Small intestine (tissue), 7 donors: ENCODE measurements around the gene TERT. TPM values are rescaled to one million over a fixed set of nuclear protein-coding genes. Genes with fewer than 3 reads are reported as not detected.
"Not testable (repeated sequence)": the region's sequence is repeated elsewhere in the genome, so short reads cannot be mapped to it uniquely, and the experiment has no call there.

ENCODE experiments used
- DNase-seq, 2 donors: peaks; one replicate each; pipeline versions ENCODE4 v3.0.0 to v3.0.0-alpha.2; 2013
- FAIRE-seq: peaks from 2 replicates; lab custom pipeline; 2012; peaks lifted over from hg19 to GRCh38; lab: Jason Lieb, UNC
- H3K27ac ChIP-seq, 3 donors: one replicate each; pipeline ENCODE4 v1.5.1; 2013; ENCODE audit warnings: low read length in 2 of 3, mild to moderate bottlenecking in 2 of 3, control low read depth in 1 of 3, inconsistent platforms in 1 of 3, low read depth in 1 of 3, moderate library complexity in 1 of 3
- H3K27me3 ChIP-seq, 3 donors: one replicate each; pipeline ENCODE4 v1.6.1; 2013; ENCODE audit warnings: low read length in 3 of 3, inconsistent platforms in 1 of 3; ENCODE audit not compliant: control insufficient read depth in 3 of 3, insufficient read depth in 3 of 3
- H3K36me3 ChIP-seq, 3 donors: one replicate each; pipeline ENCODE4 v1.6.1; 2013; ENCODE audit warnings: low read length in 3 of 3, inconsistent platforms in 1 of 3, low read depth in 1 of 3, mild to moderate bottlenecking in 1 of 3, moderate library complexity in 1 of 3; ENCODE audit not compliant: control insufficient read depth in 3 of 3, insufficient read depth in 2 of 3
- H3K4me1 ChIP-seq, 3 donors: one replicate each; pipeline ENCODE4 v1.6.1; 2013; ENCODE audit warnings: low read length in 2 of 3, inconsistent platforms in 1 of 3, low read depth in 1 of 3, mild to moderate bottlenecking in 1 of 3, moderate library complexity in 1 of 3; ENCODE audit not compliant: control insufficient read depth in 3 of 3, insufficient read depth in 2 of 3
- H3K4me3 ChIP-seq, 3 donors: one replicate each; pipeline ENCODE4 v1.5.1; 2013; ENCODE audit warnings: low read length in 3 of 3, control low read depth in 1 of 3, inconsistent platforms in 1 of 3, low read depth in 1 of 3, mild to moderate bottlenecking in 1 of 3, moderate library complexity in 1 of 3
- H3K9me3 ChIP-seq, 2 donors: one replicate each; pipeline ENCODE4 v1.6.1; 2013; ENCODE audit warnings: low read depth in 1 of 2, low read length in 1 of 2; ENCODE audit not compliant: control insufficient read depth in 2 of 2, insufficient read depth in 1 of 2
- WGBS, 3 donors: extraction: QIAGEN DNeasy Blood & Tissue Kit; methylation state at CpG; one replicate each; pipeline ENCODE4 v1.1.7; 2013; 5-methylcytosine and 5-hydroxymethylcytosine counted together
- polyA plus RNA-seq, 4 donors: library from polyadenylated mRNA; stranded (reverse) in 3 of 4; unstranded in 1 of 4; fragments of 200-250 nt in 3 of 4; fragments of 120-200 nt in 1 of 4; gene quantifications; one replicate each; pipeline versions ENCODE4 v1.2.1 to v1.2.3, GENCODE V29; 2013
- donor health status: healthy with polysubstance abuse.
- donor health status: control.
- donor health status: control.
- donor health status: Bipolar disorder and iron deficiency.
- donor health status: healthy.

TERT gene
- polyA plus RNA-seq, 4 donors: 0.54 to 4.2 (median 1.4) TPM; not detected in 1

DNA sequence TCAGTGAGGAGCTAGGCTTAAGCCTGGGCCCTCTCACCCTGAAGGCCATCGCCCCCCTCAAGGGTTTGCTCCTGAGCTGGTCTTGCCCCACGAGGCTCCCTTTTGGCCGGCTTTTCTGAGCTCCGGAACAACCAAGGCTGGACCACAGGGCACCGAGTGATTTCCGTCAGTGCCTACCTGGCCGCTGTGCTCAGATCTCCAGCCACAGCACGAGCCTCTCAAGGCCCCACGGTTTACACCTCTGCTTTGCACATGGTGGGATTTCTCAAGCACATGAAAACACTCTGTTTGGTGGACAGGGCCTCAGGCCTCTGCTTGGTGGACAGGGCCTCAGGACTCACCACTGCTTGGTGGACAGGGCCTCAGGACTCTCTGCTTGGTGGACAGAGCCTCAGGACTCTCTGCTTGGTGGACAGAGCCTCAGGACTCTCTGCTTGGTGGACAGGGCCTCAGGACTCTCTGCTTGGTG, 34.3 kb upstream of the TERT start:
- Histone ChIP-seq H3K9me3 (peaks cover 0 to 10% of the 10 kb centered on the region in 2 donors), H3K36me3 (peaks cover 18 to 70% (median 23%) of the 10 kb centered on the region in 3 donors), H3K4me3 (no peak overlapping the region), H3K27ac (no peak overlapping the region), H3K4me1 (peaks cover 0 to 22% (median 12%) of the 10 kb centered on the region in 3 donors), H3K27me3 (no peaks in the 10 kb centered on the region)
- FAIRE-seq: no peak
- WGBS, 3 donors: 89 to 97% (median 95%) methylated on average over 9 of the region's 9 CpGs
- DNase-seq: no peak

DNA sequence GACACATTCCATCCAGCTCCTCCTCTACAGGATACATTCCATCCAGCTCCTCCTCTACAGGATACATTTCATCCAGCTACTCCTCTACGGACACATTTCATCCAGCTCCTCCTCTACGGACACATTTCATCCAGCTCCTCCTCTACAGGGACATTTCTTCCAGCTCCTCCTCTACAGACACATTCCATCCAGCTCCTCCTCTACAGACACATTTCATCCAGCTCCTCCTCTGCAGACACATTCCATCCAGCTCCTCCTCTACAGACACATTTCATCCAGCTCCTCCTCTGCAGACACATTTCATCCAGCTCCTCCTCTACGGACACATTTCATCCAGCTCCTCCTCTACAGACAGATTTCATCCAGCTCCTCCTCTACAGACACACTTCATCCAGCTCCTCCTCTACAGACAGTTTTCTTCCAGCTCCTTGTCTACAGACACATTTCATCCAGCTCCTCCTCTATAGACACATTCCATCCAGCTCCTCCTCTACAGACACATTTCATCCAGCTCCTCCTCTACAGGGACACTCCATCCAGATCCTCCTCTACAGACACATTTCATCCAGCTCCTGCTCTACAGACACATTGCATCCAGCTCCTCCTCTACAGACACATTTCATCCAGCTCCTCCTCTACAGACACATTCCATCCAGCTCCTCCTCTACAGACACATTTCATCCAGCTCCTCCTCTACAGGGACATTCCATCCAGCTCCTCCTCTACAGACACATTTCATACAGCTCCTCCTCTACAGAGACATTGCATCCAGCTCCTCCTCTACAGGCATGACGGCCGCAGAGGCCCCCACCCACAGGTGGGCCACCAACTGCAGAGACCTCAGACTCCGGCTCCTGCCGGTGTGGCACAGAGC, 33.6 kb upstream of the TERT start:
- not testable (repeated sequence) for H3K4me3 ChIP-seq, FAIRE-seq, H3K9me3 ChIP-seq, H3K27ac ChIP-seq, H3K27me3 ChIP-seq, DNase-seq
- 83 to 93% (median 92%) methylated on average over 7 of the region's 7 CpGs for WGBS, 3 donors
- Histone ChIP-seq H3K36me3 (peaks cover 13 to 71% (median 18%) of the 10 kb centered on the region in 3 donors), H3K4me1 (peaks cover 0 to 22% (median 12%) of the 10 kb centered on the region in 3 donors)

DNA sequence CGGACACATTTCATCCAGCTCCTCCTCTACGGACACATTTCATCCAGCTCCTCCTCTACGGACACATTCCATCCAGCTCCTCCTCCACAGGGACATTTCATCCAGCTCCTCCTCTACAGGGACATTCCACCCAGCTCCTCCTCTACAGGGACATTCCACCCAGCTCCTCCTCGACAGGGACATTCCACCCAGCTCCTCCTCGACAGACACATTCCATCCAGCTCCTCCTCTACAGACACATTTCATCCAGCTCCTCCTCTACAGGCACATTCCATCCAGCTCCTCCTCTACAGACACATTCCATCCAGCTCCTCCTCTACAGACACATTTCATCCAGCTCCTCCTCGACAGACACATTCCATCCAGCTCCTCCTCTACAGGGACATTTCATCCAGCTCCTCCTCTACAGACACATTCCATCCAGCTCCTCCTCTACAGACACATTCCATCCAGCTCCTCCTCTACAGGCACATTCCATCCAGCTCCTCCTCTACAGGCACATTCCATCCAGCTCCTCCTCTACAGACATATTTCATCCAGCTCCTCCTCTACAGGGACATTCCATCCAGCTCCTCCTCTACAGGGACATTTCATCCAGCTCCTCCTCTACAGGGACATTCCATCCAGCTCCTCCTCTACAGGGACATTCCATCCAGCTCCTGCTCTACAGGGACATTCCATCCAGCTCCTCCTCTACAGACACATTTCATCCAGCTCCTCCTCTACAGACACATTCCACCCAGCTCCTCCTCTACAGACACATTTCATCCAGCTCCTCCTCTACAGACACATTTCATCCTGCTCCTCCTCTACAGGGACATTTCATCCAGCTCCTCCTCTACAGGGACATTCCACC, 32.3 kb upstream of the TERT start:
- H3K27ac ChIP-seq, DNase-seq, FAIRE-seq, H3K9me3 ChIP-seq, H3K4me3 ChIP-seq, H3K27me3 ChIP-seq: not testable (repeated sequence)
- H3K36me3 ChIP-seq: peaks cover 10 to 80% (median 18%) of the 10 kb centered on the region in 3 donors
- peaks cover 0 to 22% (median 12%) of the 10 kb centered on the region in 3 donors for H3K4me1 ChIP-seq
- 62 to 91% (median 74%) methylated on average over 6 of the region's 6 CpGs for WGBS, 3 donors

DNA sequence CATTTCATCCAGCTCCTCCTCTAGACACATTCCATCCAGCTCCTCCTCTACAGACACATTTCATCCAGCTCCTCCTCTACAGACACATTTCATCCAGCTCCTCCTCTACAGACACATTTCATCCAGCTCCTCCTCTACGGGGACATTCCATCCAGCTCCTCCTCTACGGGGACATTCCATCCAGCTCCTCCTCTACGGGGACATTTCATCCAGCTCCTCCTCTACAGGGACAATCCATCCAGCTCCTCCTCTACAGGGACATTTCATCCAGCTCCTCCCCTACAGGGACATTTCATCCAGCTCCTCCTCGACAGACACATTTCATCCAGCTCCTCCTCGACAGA, 31.6 kb upstream of the TERT start:
- H3K27me3 ChIP-seq: not testable (repeated sequence)
- WGBS, 3 donors: 68 to 81% (median 70%) methylated on average over 5 of the region's 5 CpGs
- peaks cover 10 to 80% (median 21%) of the 10 kb centered on the region in 3 donors for H3K36me3 ChIP-seq

DNA sequence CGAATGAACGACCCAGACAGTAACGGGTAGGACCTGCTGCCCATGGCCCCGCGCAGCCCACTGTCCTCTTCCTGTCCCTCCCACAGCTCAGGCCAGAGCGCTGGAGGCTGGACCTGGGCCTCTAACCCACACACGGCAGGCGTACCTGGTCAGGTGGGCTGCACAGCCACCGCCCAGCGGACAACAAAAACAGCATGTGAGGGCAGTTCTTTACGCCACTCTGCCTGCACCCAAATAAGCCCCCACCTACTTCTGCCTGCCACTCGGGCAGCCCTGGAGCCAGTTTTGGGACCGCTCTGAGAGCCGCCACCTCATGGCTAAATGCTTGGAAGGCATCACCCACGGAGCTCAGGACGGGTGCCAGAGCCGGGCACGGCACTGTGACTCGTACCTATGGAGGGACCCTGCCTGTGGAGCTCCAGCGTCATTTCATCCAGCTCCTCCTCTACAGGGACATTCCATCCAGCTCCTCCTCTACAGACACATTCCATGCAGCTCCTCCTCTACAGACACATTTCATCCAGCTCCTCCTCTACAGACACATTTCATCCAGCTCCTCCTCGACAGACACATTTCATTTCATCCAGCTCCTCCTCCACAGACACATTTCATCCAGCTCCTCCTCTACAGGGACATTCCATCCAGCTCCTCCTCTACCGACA, 31.1 kb upstream of the TERT start:
- Histone ChIP-seq H3K36me3 (peaks cover 10 to 80% (median 23%) of the 10 kb centered on the region in 3 donors), H3K4me3 (no peak overlapping the region), H3K4me1 (peaks cover 0 to 16% (median 8%) of the 10 kb centered on the region in 3 donors), H3K9me3 (peaks cover 0 to 10% of the 10 kb centered on the region in 2 donors), H3K27ac (no peak overlapping the region), H3K27me3 (no peaks in the 10 kb centered on the region)
- DNase-seq (no peak), FAIRE-seq (no peak)
- 84 to 87% (median 86%) methylated on average over 22 of the region's 22 CpGs for WGBS, 3 donors

More for the DNA sequence above, 31.6 kb upstream of the TERT start:
- H3K27ac ChIP-seq, H3K9me3 ChIP-seq, DNase-seq, FAIRE-seq, H3K4me3 ChIP-seq: not testable (repeated sequence)
- peaks cover 0 to 21% (median 12%) of the 10 kb centered on the region in 3 donors for H3K4me1 ChIP-seq

DNA sequence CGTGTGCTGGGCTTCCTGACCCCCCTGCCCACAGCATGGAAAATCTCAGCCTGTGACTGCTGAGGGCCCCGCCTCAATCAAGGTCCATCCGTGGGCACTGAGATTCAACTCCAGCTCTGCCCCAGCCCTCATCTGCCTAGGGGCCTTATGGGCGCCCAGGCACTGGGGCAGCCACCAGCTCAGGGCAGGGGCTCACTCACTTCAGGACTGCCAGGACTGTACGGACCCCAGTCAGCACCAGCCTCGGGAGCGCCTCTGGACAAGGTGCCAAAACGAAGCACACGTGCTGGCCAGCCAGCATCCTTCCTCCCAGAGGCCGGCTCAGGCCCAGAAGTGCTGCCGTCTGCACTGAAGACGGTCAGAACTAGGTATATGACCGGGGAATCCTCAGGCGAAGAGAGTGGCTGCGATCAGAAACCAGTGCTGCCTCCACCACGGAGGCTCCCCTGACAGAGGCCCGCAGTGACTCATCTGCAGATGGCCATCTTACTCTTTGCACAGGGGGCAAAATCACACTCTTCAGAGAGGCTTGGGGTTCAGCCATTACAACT, 30.4 kb upstream of the TERT start:
- Histone ChIP-seq H3K4me3 (no peak overlapping the region), H3K27ac (no peak overlapping the region), H3K27me3 (no peaks in the 10 kb centered on the region), H3K4me1 (peaks cover 0 to 9% (median 3%) of the 10 kb centered on the region in 3 donors), H3K9me3 (peaks cover 0 to 10% of the 10 kb centered on the region in 2 donors), H3K36me3 (peaks cover 15 to 80% (median 29%) of the 10 kb centered on the region in 3 donors)
- no peak for DNase-seq
- no peak for FAIRE-seq
- WGBS, 3 donors: 87 to 91% (median 91%) methylated on average over 17 of the region's 17 CpGs

DNA sequence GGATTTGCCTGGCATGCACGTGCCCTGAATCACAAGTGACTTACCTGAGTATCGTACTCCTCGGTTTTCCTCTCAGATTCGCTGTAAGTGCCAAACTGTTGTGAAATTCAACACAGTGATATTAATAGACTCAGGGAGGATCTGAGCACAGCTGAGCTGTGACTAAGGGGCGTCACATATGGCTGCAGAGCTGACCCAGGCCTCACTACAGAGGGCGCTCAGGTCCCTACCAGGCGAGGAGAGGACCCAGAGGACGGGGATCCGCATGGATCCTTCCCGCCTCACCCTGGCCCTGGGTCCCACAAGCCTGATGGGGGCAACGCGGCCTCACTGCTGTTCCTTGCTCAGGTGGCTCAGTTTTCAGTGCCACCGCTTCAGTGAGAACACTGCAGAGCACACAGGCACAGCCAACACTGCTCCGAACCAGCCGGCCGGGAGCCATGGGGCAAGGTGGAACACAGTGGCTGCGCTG, 29.9 kb upstream of the TERT start:
- H3K27me3 ChIP-seq: no peaks in the 10 kb centered on the region
- H3K27ac ChIP-seq: no peak overlapping the region
- H3K9me3 ChIP-seq: peaks cover 0 to 10% of the 10 kb centered on the region in 2 donors
- no peak overlapping the region for H3K4me3 ChIP-seq
- DNase-seq: no peak
- WGBS, 3 donors: 93 to 94% (median 94%) methylated on average over 17 of the region's 17 CpGs
- H3K36me3 ChIP-seq: peaks cover 18 to 80% (median 33%) of the 10 kb centered on the region in 3 donors
- no peak for FAIRE-seq
- peaks cover 0 to 4% (median 0%) of the 10 kb centered on the region in 3 donors for H3K4me1 ChIP-seq
